Hepatocyte (in vitro differentiated cells): ENCODE measurements around the gene TMEM169.

Experiments used
- EZH2 ChIP-seq: fragments of 200-600 bp; sonication (generic); IDR thresholded peaks from 2 replicates; pipeline ENCODE4 v1.6.1; 2016; ENCODE audit warnings: antibody characterized with exemption, mild to moderate bottlenecking, borderline replicate concordance
- EZH2phosphoT487 ChIP-seq: fragments of 200-600 bp; sonication (generic); IDR thresholded peaks from one replicate; pipeline ENCODE4 v1.6.1; 2018; ENCODE audit warnings: antibody characterized with exemption, mild to moderate bottlenecking, low read depth, moderate library complexity; ENCODE audit not compliant: unreplicated experiment, severe bottlenecking
- TF ChIP-seq, protein P1 (sequence below): fragments of 200-600 bp; sonication (generic); IDR thresholded peaks from 2 replicates; pipeline ENCODE4 v1.5.1; 2016; ENCODE audit warnings: antibody characterized with exemption, mild to moderate bottlenecking; ENCODE audit not compliant: poor library complexity

DNA sequence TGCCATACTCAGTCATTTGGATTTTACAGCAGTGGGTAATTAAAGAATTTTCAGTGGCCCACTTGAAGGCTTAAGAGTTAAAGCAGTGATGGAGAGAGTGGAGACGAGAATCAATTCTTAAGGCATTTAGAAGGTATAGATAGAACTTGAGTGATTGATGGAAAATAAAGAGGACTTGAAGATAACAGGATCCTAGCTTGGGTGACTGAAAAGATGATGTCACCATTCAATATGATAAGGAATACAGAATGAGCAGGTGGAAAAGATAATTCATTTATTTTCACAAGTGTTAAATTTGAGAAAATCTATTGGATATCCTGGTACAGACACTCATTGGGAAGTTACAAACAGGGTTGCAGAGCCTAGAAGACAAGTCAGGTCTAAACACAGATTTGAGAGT lies 62.7 kb downstream of the TMEM169 start:
- TF ChIP-seq, protein P1, sequence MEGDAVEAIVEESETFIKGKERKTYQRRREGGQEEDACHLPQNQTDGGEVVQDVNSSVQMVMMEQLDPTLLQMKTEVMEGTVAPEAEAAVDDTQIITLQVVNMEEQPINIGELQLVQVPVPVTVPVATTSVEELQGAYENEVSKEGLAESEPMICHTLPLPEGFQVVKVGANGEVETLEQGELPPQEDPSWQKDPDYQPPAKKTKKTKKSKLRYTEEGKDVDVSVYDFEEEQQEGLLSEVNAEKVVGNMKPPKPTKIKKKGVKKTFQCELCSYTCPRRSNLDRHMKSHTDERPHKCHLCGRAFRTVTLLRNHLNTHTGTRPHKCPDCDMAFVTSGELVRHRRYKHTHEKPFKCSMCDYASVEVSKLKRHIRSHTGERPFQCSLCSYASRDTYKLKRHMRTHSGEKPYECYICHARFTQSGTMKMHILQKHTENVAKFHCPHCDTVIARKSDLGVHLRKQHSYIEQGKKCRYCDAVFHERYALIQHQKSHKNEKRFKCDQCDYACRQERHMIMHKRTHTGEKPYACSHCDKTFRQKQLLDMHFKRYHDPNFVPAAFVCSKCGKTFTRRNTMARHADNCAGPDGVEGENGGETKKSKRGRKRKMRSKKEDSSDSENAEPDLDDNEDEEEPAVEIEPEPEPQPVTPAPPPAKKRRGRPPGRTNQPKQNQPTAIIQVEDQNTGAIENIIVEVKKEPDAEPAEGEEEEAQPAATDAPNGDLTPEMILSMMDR = no peak
- TF ChIP-seq EZH2phosphoT487 (no peak), EZH2 (no peak)
